ENCODE results near the gene SSTR3. TPM values are rescaled to one million over a fixed set of nuclear protein-coding genes. Genes with fewer than 3 reads are reported as not detected.

Gene SSTR3
- total and polyA plus RNA-seq, 2 of the 4 experiments (the other 2 are of a cell fraction), result under 0.01 to 0.07 TPM

DNA sequence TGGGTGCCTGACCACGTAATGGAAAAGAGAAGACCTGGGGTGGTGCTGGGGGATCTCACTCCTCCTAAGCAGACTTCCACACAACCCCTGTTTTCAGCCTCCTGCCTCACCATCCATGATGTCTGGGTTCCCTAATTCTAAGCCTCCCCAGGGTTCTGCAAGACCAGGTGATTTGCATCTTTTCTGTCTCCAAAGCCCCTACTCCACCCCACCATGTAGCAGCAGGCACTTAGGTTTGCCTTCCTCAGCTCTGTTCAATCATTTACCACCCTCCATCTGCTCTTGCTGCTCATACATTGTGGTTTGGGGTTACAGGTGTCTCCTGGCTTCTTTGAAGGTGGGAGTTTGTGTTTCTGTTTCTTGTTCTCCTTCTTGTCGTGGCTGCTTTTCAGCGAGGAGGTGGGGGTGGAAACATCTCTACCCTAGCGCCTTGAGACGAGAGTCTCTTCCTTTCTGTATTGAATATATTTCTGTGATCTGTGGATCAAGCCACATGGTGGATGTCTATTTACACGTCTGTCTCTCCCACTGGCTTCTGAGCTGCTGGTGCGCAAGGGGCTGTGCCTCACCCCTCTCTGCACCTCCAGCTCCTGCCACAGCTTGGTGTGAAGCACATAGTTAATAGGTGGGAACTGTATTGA, 6.6 kb upstream of the SSTR3 start:
- TF ChIP-seq NFE2L2 (IDR thresholded peaks at IDR 0.05; ENCODE audit: low read depth, low read length) (no peak), FOS (IDR thresholded peaks at IDR 0.05; ENCODE audit: low read depth, low read length) (no peak), SMC3 (IDR thresholded peaks at IDR 0.05; ENCODE audit: low read depth, low read length) (no peak), RCOR1 (IDR thresholded peaks at IDR 0.05; ENCODE audit: insufficient replicate concordance, low read length) (no peak), MAZ (IDR thresholded peaks at IDR 0.05; ENCODE audit: borderline replicate concordance, low read depth, low read length) (no peak), RFX5 (IDR thresholded peaks at IDR 0.05; ENCODE audit: low read depth, low read length) (no peak), MAFK (IDR thresholded peaks at IDR 0.05; ENCODE audit: low read depth, low read length) (no peak), RAD21 (IDR thresholded peaks at IDR 0.05; ENCODE audit: low read length) (no peak), BHLHE40 (IDR thresholded peaks at IDR 0.05; ENCODE audit: low read depth, low read length) (no peak), CHD1 (IDR thresholded peaks at IDR 0.05; ENCODE audit: low read depth, low read length) (no peak), MXI1 (IDR thresholded peaks at IDR 0.05; ENCODE audit: borderline replicate concordance, low read depth, low read length) (no peak), POLR2A (IDR thresholded peaks at IDR 0.05; ENCODE audit: low read depth, low read length) (no peak)
- TF ChIP-seq, protein P1, sequence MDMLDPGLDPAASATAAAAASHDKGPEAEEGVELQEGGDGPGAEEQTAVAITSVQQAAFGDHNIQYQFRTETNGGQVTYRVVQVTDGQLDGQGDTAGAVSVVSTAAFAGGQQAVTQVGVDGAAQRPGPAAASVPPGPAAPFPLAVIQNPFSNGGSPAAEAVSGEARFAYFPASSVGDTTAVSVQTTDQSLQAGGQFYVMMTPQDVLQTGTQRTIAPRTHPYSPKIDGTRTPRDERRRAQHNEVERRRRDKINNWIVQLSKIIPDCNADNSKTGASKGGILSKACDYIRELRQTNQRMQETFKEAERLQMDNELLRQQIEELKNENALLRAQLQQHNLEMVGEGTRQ (IDR thresholded peaks at IDR 0.05; ENCODE audit: low read depth, low read length), result no peak
- H3K14ac ChIP-seq (replicated peaks; ENCODE audit: low read depth, low read length), result no peak overlapping the region
- H3K4ac ChIP-seq (ENCODE audit: low read depth, low read length), result no peak overlapping the region
- H3K4me3 ChIP-seq (ENCODE audit: insufficient read depth, low read depth, low read length), result no peak overlapping the region
- no peak overlapping the region for H2BK120ac ChIP-seq (ENCODE audit: low read depth, low read length)
- ChIA-PET CTCF (interaction anchor here (1.1 kb wide), 1 partner anchor 11 kb away, joined by 3 read pairs; no protein-coding TSS in a partner anchor), POLR2A (ENCODE audit: unreplicated experiment) (no interaction called here)
- H2AFZ ChIP-seq (replicated peaks; ENCODE audit: low read length, poor library complexity), result no peak overlapping the region
- H3K9me1 ChIP-seq (ENCODE audit: insufficient read depth, low read length), result no peaks in the 10 kb centered on the region
- no peak overlapping the region for H3K27ac ChIP-seq (ENCODE audit: insufficient read depth, low read length)
- peaks cover 42% of the 10 kb centered on the region for H3K27me3 ChIP-seq (ENCODE audit: control insufficient read depth, insufficient read depth, low read length)
- no peak overlapping the region for H3K9ac ChIP-seq (ENCODE audit: low read depth, low read length)
- H3K36me3 ChIP-seq (ENCODE audit: control insufficient read depth, insufficient read depth, low read length), result no peaks in the 10 kb centered on the region
- no peak overlapping the region for H4K8ac ChIP-seq (ENCODE audit: low read depth in 2 of 2, low read length in 2 of 2)
- H2BK20ac ChIP-seq (ENCODE audit: low read depth, low read length), result no peak overlapping the region
- H3K4me2 ChIP-seq (ENCODE audit: low read depth, low read length), result no peak overlapping the region
- H4K5ac ChIP-seq (ENCODE audit: low read depth, low read length), result no peak overlapping the region
- no CpG with 5 or more reads among the region's 7 CpGs for WGBS, 2 experiments (ENCODE audit: extremely low coverage in 2 of 2, insufficient read length in 1 of 2)
- H2BK15ac ChIP-seq (ENCODE audit: low read depth, low read length), result no peak overlapping the region
- in situ Hi-C loops (cut with MboI; ENCODE audit: low sequenced_read_pairs) (no loop called here), dilution Hi-C loops (cut with HindIII; ENCODE audit: low sequenced_read_pairs, unreplicated experiment) (no loop called here), intact Hi-C loops (cut with micrococcal nuclease) (no loop called here)
- no peak overlapping the region for H4K91ac ChIP-seq (ENCODE audit: insufficient read depth, low read depth, low read length)
- H4K20me1 ChIP-seq (ENCODE audit: insufficient read depth, low read length), result no peaks in the 10 kb centered on the region
- no peak overlapping the region for H2AK9ac ChIP-seq (replicated peaks; ENCODE audit: low read depth, low read length, poor library complexity)
- H2BK5ac ChIP-seq (ENCODE audit: low read depth, low read length, poor library complexity, severe bottlenecking), result no peak overlapping the region
- no peaks in the 10 kb centered on the region for H3K79me1 ChIP-seq (ENCODE audit: low read depth in 1 of 2, low read length in 2 of 2)
- H3K56ac ChIP-seq (ENCODE audit: extremely low read depth, insufficient read depth, low read length), result no peak overlapping the region
- BruUV-seq (replicated peaks), result no TSS peak
- DNase-seq (no peak), ATAC-seq (ENCODE audit: low read depth) (no peak)
- H2AK5ac ChIP-seq (ENCODE audit: low read depth, low read length), result no peak overlapping the region
- peaks cover 6% of the 10 kb centered on the region for H3K9me3 ChIP-seq (ENCODE audit: control insufficient read depth, insufficient read depth, low read length)
- H3K18ac ChIP-seq (ENCODE audit: low read depth, low read length), result no peak overlapping the region
- no peak overlapping the region for H3K23ac ChIP-seq (ENCODE audit: low read depth, low read length)
- no peaks in the 10 kb centered on the region for H3K4me1 ChIP-seq (ENCODE audit: control insufficient read depth, insufficient read depth, low read length)
